ENCODE measurements around the gene CKLF. TPM values are rescaled to one million over a fixed set of nuclear protein-coding genes. Genes with fewer than 3 reads are reported as not detected.
"Not testable (repeated sequence)": the region's sequence is repeated elsewhere in the genome, so short reads cannot be mapped to it uniquely, and the experiment has no call there.

The CKLF gene
- polyA plus RNA-seq, 3 donors = 285 to 430 (median 374) TPM

DNA sequence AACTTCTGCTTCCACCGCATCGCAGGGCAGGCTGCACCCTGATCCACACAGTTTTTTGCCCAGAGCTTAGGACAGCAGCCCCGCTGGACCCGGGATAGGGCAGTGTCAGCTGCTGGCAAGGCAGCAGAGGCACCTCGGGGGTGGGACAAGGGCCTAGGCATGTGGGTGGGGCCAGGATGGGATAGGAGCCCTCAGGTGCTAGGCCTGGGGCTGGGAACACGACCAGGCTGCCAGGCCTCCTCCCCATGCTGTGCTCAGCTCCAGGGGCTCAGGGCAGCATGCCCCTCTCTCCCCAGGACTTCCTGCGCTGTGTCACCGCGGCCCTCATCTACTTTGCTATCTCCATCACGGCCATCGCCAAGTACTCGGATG is 56.7 kb downstream of the CKLF start:
- Histone ChIP-seq H3K9ac (ENCODE audit: insufficient read depth, low read length, poor library complexity, severe bottlenecking) (no peak overlapping the region), H3K4me3 (replicated peaks in 1 of 3; ENCODE audit: low read depth in 2 of 3, low read length in 3 of 3) (no peak overlapping the region), H3K36me3 (replicated peaks in 1 of 2; ENCODE audit: control insufficient read depth in 1 of 2, insufficient read depth in 2 of 2, low read length in 2 of 2) (peaks cover 57 to 68% of the 10 kb centered on the region in 2 donors), H2AFZ (ENCODE audit: insufficient read depth, low read depth, low read length, poor library complexity, severe bottlenecking) (no peak overlapping the region), H3K9me3 (replicated peaks in 1 of 2; ENCODE audit: control insufficient read depth in 1 of 2, insufficient read depth in 1 of 2, low read length in 2 of 2) (no peaks in the 10 kb centered on the region), H3K79me2 (ENCODE audit: insufficient read depth, low read length) (peaks cover 53% of the 10 kb centered on the region), H3K27me3 (ENCODE audit: control insufficient read depth in 2 of 2, insufficient read depth in 2 of 2, low read length in 2 of 2) (no peaks in the 10 kb centered on the region), H4K20me1 (ENCODE audit: insufficient read depth, low read length) (peaks cover 81% of the 10 kb centered on the region), H3K27ac (ENCODE audit: low read depth in 1 of 2, low read length in 2 of 2) (no peak overlapping the region), H3K4me1 (ENCODE audit: control insufficient read depth in 1 of 2, insufficient read depth in 2 of 2, low read length in 2 of 2) (peaks cover 36 to 39% of the 10 kb centered on the region in 2 donors), H3K4me2 (replicated peaks; ENCODE audit: extremely low read depth, low read length, poor library complexity, severe bottlenecking) (no peak overlapping the region)
- peaks cover 57 to 66% of the 10 kb centered on the region in 2 donors for H3K36me3 Mint-ChIP-seq
- 94% methylated on average over 10 of the region's 12 CpGs for WGBS (ENCODE audit: insufficient coverage)
- H3K4me3 Mint-ChIP-seq = no peak overlapping the region
- peaks cover 34% of the 10 kb centered on the region for H3K4me1 Mint-ChIP-seq
- no peaks in the 10 kb centered on the region for H3K9me3 Mint-ChIP-seq
- no peak for TF ChIP-seq CTCF (IDR thresholded peaks at IDR 0.05)
- H3K27ac Mint-ChIP-seq = peak overlapping the region in 1 of 7 donors; percentile 57
- intact Hi-C loops (cut with micrococcal nuclease) = loop anchor here (5.0 to 10.0 kb wide), 2 partner anchors 202 to 256 kb away; no protein-coding TSS in a partner anchor
- no peak for DNase-seq
- peaks cover 1 to 3% (median 1%) of the 10 kb centered on the region in 3 donors for H3K27me3 Mint-ChIP-seq (ENCODE audit: low read depth in 3 of 3)

- peaks cover 34 to 38% of the 10 kb centered on the region in 2 donors for H3K4me1 ChIP-seq (ENCODE audit: control insufficient read depth in 1 of 2, insufficient read depth in 2 of 2, low read length in 2 of 2)
- no peak for DNase-seq
- intact Hi-C loops (cut with micrococcal nuclease) = no loop called here
- Mint-ChIP-seq H3K4me1 (peaks cover 33% of the 10 kb centered on the region), H3K4me3 (no peak overlapping the region), H3K9me3 (no peaks in the 10 kb centered on the region), H3K27me3 (ENCODE audit: low read depth in 3 of 3) (peaks cover 1 to 3% (median 1%) of the 10 kb centered on the region in 3 donors), H3K36me3 (peaks cover 68 to 78% of the 10 kb centered on the region in 2 donors), H3K27ac (peak overlapping the region in 1 of 7 donors; percentile 18)
- no peak overlapping the region for H3K4me3 ChIP-seq (replicated peaks in 1 of 3; ENCODE audit: low read depth in 2 of 3, low read length in 3 of 3)
- H3K79me2 ChIP-seq (ENCODE audit: insufficient read depth, low read length) = peaks cover 50% of the 10 kb centered on the region
- H3K9ac ChIP-seq (ENCODE audit: insufficient read depth, low read length, poor library complexity, severe bottlenecking) = no peak overlapping the region
- no peak overlapping the region for H3K27ac ChIP-seq (ENCODE audit: low read depth in 1 of 2, low read length in 2 of 2)
- peaks cover 67 to 80% of the 10 kb centered on the region in 2 donors for H3K36me3 ChIP-seq (replicated peaks in 1 of 2; ENCODE audit: control insufficient read depth in 1 of 2, insufficient read depth in 2 of 2, low read length in 2 of 2)
- 95% methylated on average over 12 of the region's 14 CpGs for WGBS (ENCODE audit: insufficient coverage)
- H3K9me3 ChIP-seq (replicated peaks in 1 of 2; ENCODE audit: control insufficient read depth in 1 of 2, insufficient read depth in 1 of 2, low read length in 2 of 2) = no peaks in the 10 kb centered on the region
- peaks cover 92% of the 10 kb centered on the region for H4K20me1 ChIP-seq (ENCODE audit: insufficient read depth, low read length)
- H2AFZ ChIP-seq (ENCODE audit: insufficient read depth, low read depth, low read length, poor library complexity, severe bottlenecking) = no peak overlapping the region
- no peak overlapping the region for H3K4me2 ChIP-seq (replicated peaks; ENCODE audit: extremely low read depth, low read length, poor library complexity, severe bottlenecking)
- H3K27me3 ChIP-seq (ENCODE audit: control insufficient read depth in 2 of 2, insufficient read depth in 2 of 2, low read length in 2 of 2) = no peaks in the 10 kb centered on the region
- TF ChIP-seq CTCF (IDR thresholded peaks at IDR 0.05) = no peak
Measured at GRCh38 chr16:66610111-66610820, 57.9 kb downstream of the CKLF start.

- H3K4me2 ChIP-seq (replicated peaks; ENCODE audit: extremely low read depth, low read length, poor library complexity, severe bottlenecking); H3K9me3 Mint-ChIP-seq; intact Hi-C loops (cut with micrococcal nuclease); H3K9me3 ChIP-seq (replicated peaks in 1 of 2; ENCODE audit: control insufficient read depth in 1 of 2, insufficient read depth in 1 of 2, low read length in 2 of 2); H3K27me3 ChIP-seq (ENCODE audit: control insufficient read depth in 2 of 2, insufficient read depth in 2 of 2, low read length in 2 of 2); H2AFZ ChIP-seq (ENCODE audit: insufficient read depth, low read depth, low read length, poor library complexity, severe bottlenecking); DNase-seq; H3K4me3 Mint-ChIP-seq; H3K4me3 ChIP-seq (replicated peaks in 1 of 3; ENCODE audit: low read depth in 2 of 3, low read length in 3 of 3); H3K27me3 Mint-ChIP-seq (ENCODE audit: low read depth in 3 of 3); H3K27ac ChIP-seq (ENCODE audit: low read depth in 1 of 2, low read length in 2 of 2); H3K9ac ChIP-seq (ENCODE audit: insufficient read depth, low read length, poor library complexity, severe bottlenecking): not testable (repeated sequence)
- WGBS (ENCODE audit: insufficient coverage) = no CpG with 5 or more reads among the region's 8 CpGs
- peak overlapping the region in 1 of 7 donors; percentile 46 for H3K27ac Mint-ChIP-seq
- H3K36me3 Mint-ChIP-seq = peaks cover 69 to 82% of the 10 kb centered on the region in 2 donors
- peaks cover 37% of the 10 kb centered on the region for H3K4me1 Mint-ChIP-seq
- peaks cover 96% of the 10 kb centered on the region for H4K20me1 ChIP-seq (ENCODE audit: insufficient read depth, low read length)
- H3K79me2 ChIP-seq (ENCODE audit: insufficient read depth, low read length) = peaks cover 34% of the 10 kb centered on the region
- peaks cover 27 to 32% of the 10 kb centered on the region in 2 donors for H3K4me1 ChIP-seq (ENCODE audit: control insufficient read depth in 1 of 2, insufficient read depth in 2 of 2, low read length in 2 of 2)
- H3K36me3 ChIP-seq (replicated peaks in 1 of 2; ENCODE audit: control insufficient read depth in 1 of 2, insufficient read depth in 2 of 2, low read length in 2 of 2) = peaks cover 67 to 90% of the 10 kb centered on the region in 2 donors
Measured at GRCh38 chr16:66611911-66612310, 59.5 kb downstream of the CKLF start.

Data from CD14-positive monocyte (primary cell).